GM21529 (cell line): ENCODE results near the gene INPP5B.

Source experiments
- ATAC-seq: cut with Tn5 transposase; IDR thresholded peaks from one replicate; pipeline ENCODE4 v1.9.1; 2021; ENCODE audit not compliant: unreplicated experiment

INPP5B gene

GRCh38 chr1:37875833-37876232 is 71.0 kb downstream of the INPP5B start:
- no peak for ATAC-seq

GRCh38 chr1:37872692-37873091 is 74.2 kb downstream of the INPP5B start:
- no peak for ATAC-seq

- no peak for ATAC-seq
Measured at GRCh38 chr1:37868466-37868865, 78.4 kb downstream of the INPP5B start.

GRCh38 chr1:37867784-37868183 is 79.1 kb downstream of the INPP5B start:
- ATAC-seq = no peak

GRCh38 chr1:37866491-37866890 is 80.4 kb downstream of the INPP5B start:
- ATAC-seq = no peak

- ATAC-seq = no peak
Measured at GRCh38 chr1:37865348-37866120, 81.3 kb downstream of the INPP5B start.

GRCh38 chr1:37862330-37862729 is 84.5 kb downstream of the INPP5B start:
- no peak for ATAC-seq

- no peak for ATAC-seq
Measured at GRCh38 chr1:37861151-37861550, 85.7 kb downstream of the INPP5B start.

- no peak for ATAC-seq
Measured at GRCh38 chr1:37860346-37860666, 86.5 kb downstream of the INPP5B start.

GRCh38 chr1:37859507-37860345 is 87.1 kb downstream of the INPP5B start, which contains the start of gene MTF1:
MTF1 (minus strand) TSS chr1:37859592; CDS start chr1:37857658, 1,934 bp downstream.
- peak; percentile 89 for ATAC-seq

- peak; percentile 19 for ATAC-seq
Measured at GRCh38 chr1:37858931-37859506, 87.8 kb downstream of the INPP5B start.

GRCh38 chr1:37854406-37854805 is 92.4 kb downstream of the INPP5B start:
- no peak for ATAC-seq

GRCh38 chr1:37853157-37853556 is 93.7 kb downstream of the INPP5B start:
- ATAC-seq = no peak

- no peak for ATAC-seq
Measured at GRCh38 chr1:37851782-37852210, 95.1 kb downstream of the INPP5B start.

GRCh38 chr1:37851262-37851661 is 95.6 kb downstream of the INPP5B start:
- no peak for ATAC-seq

- no peak for ATAC-seq
Measured at GRCh38 chr1:37850352-37850955, 96.4 kb downstream of the INPP5B start.

- no peak for ATAC-seq
Measured at GRCh38 chr1:37849480-37849879, 97.4 kb downstream of the INPP5B start.

- ATAC-seq = no peak
Measured at GRCh38 chr1:37846647-37847339, 100.1 kb downstream of the INPP5B start.

- no peak for ATAC-seq
Measured at GRCh38 chr1:37845786-37846185, 101.1 kb downstream of the INPP5B start.

- ATAC-seq = no peak
Measured at GRCh38 chr1:37845049-37845646, 101.7 kb downstream of the INPP5B start.
